GM12878 (cell line): ENCODE results near the gene CCDC91. TPM values are rescaled to one million over a fixed set of nuclear protein-coding genes. Genes with fewer than 3 reads are reported as not detected.

ENCODE experiments used
- ATAC-seq: fragments of 200-7000 bp; cut with Tn5 transposase; 3 replicates; pipeline ENCODE4 v1.9.1; 2020; ENCODE audit warnings: mild to moderate bottlenecking, moderate library complexity
- BruUV-seq: library from RNA; stranded (reverse); fragments of 400-500 nt; replicated peaks from 2 replicates; lab custom pipeline; 2021; lab: Mats Ljungman, UMichigan
- CTCF ChIA-PET: fragments of 300-600 bp; sonication (Branson Sonifier 250); formaldehyde crosslinking; extraction: SDS; loops from one replicate; lab custom pipeline; 2021; ENCODE audit warnings: inconsistent platforms; lab: Yijun Ruan, JAX
- POLR2A ChIA-PET: fragments of 350-600 bp; formaldehyde crosslinking; extraction: SDS; loops from one replicate; lab custom pipeline; 2021; ENCODE audit warnings: inconsistent platforms; lab: Charles Lee
- RAD21 ChIA-PET: fragments of 300-600 bp; sonication (Branson Sonifier 250); formaldehyde crosslinking; loops from one replicate; lab custom pipeline; 2023; ENCODE audit warnings: antibody characterized with exemption; ENCODE audit not compliant: unreplicated experiment; lab: Charles Lee
- SMC1A ChIA-PET: fragments of 300-600 bp; sonication (Branson Sonifier 250); formaldehyde crosslinking; loops from one replicate; lab custom pipeline; 2023; ENCODE audit not compliant: unreplicated experiment, uncharacterized antibody; lab: Charles Lee
- DNase-seq: peaks from one replicate; pipeline ENCODE4 v3.0.0-alpha.2; 2011; ENCODE audit warnings: low read depth, low spot score
- FAIRE-seq: peaks from 3 replicates; lab custom pipeline; 2011; peaks lifted over from hg19 to GRCh38; lab: Jason Lieb, UNC
- H2AFZ ChIP-seq: 2 replicates; pipeline ENCODE4 v1.6.0; 2011; ENCODE audit warnings: low read depth, low read length, control low read depth; ENCODE audit not compliant: control insufficient read depth
- H3K27ac ChIP-seq: 2 replicates; pipeline ENCODE4 v1.5.1; 2011; ENCODE audit warnings: control low read depth; ENCODE audit not compliant: control insufficient read depth, insufficient read depth
- H3K27me3 ChIP-seq, 2 experiments: replicated peaks in 1 of 2; 2 replicates each; pipeline versions ENCODE4 v1.6.0 to v1.6.1; 2011; ENCODE audit warnings: low read length in 1 of 2; ENCODE audit not compliant: control insufficient read depth in 2 of 2, insufficient read depth in 2 of 2
- H3K36me3 ChIP-seq, 2 experiments: 2 replicates each; pipeline ENCODE4 v1.5.1; 2011; ENCODE audit warnings: low read length in 1 of 2; ENCODE audit not compliant: control insufficient read depth in 2 of 2, insufficient read depth in 2 of 2
- H3K4me1 ChIP-seq: 2 replicates; pipeline ENCODE4 v1.6.1; 2011; ENCODE audit warnings: mild to moderate bottlenecking, low read length, moderate library complexity, mixed read lengths; ENCODE audit not compliant: control insufficient read depth, insufficient read depth
- H3K4me2 ChIP-seq: 2 replicates; pipeline ENCODE4 v1.6.0; 2011; ENCODE audit warnings: control low read depth; ENCODE audit not compliant: control insufficient read depth, insufficient read depth
- H3K4me3 ChIP-seq: fragments of 200-600 bp; sonication (generic); 2 replicates; pipeline ENCODE4 v1.5.1; 2016
- H3K79me2 ChIP-seq: 2 replicates; pipeline ENCODE4 v1.6.0; 2011; ENCODE audit warnings: low read length; ENCODE audit not compliant: control insufficient read depth, insufficient read depth
- H3K9ac ChIP-seq: 2 replicates; pipeline ENCODE4 v1.8.0; 2011; ENCODE audit warnings: low read length, control low read depth, mixed read lengths; ENCODE audit not compliant: control insufficient read depth, insufficient read depth
- H3K9me3 ChIP-seq: replicated peaks from 3 replicates; pipeline ENCODE4 v1.5.1; 2011; ENCODE audit warnings: mild to moderate bottlenecking, low read length; ENCODE audit not compliant: control insufficient read depth, insufficient read depth
- H4K20me1 ChIP-seq: 2 replicates; pipeline ENCODE4 v1.6.0; 2011; ENCODE audit not compliant: control insufficient read depth, insufficient read depth
- BACH1 ChIP-seq: fragments of 450-650 bp; IDR thresholded peaks from 2 replicates; pipeline ENCODE4 v1.6.1; 2017; ENCODE audit warnings: mild to moderate bottlenecking, borderline replicate concordance
- EZH2 ChIP-seq: IDR thresholded peaks from 2 replicates; pipeline ENCODE4 v1.6.1; 2012; ENCODE audit warnings: low read depth, mild to moderate bottlenecking, control low read depth, inconsistent platforms, low read length, borderline replicate concordance; ENCODE audit not compliant: control insufficient read depth
- JUNB ChIP-seq: IDR thresholded peaks from 2 replicates; pipeline ENCODE4 v1.6.1; 2016; ENCODE audit warnings: antibody characterized with exemption, mild to moderate bottlenecking
- KDM1A ChIP-seq: fragments of 200-600 bp; sonication (generic); IDR thresholded peaks from 2 replicates; pipeline ENCODE4 v1.6.1; 2016; ENCODE audit warnings: borderline replicate concordance
- LARP7 ChIP-seq: fragments of 450-650 bp; IDR thresholded peaks from 2 replicates; pipeline ENCODE4 v1.6.1; 2017; ENCODE audit warnings: mild to moderate bottlenecking
- MTA2 ChIP-seq: fragments of 450-650 bp; IDR thresholded peaks from 2 replicates; pipeline ENCODE4 v1.6.1; 2016; ENCODE audit warnings: low read depth, mild to moderate bottlenecking, moderate library complexity
- POLR2A ChIP-seq: IDR thresholded peaks from 2 replicates; pipeline ENCODE4 v1.6.1; 2011; ENCODE audit warnings: low read depth, mild to moderate bottlenecking, low read length
- SMAD5 ChIP-seq: IDR thresholded peaks from 2 replicates; pipeline ENCODE4 v1.6.1; 2016; ENCODE audit warnings: antibody characterized with exemption, low read depth
- SP1 ChIP-seq: IDR thresholded peaks from one replicate; pipeline ENCODE4 v1.6.1; 2011; ENCODE audit warnings: low read depth, low read length
- SREBF1 ChIP-seq: IDR thresholded peaks from 2 replicates; pipeline ENCODE4 v1.6.1; 2012; ENCODE audit warnings: mild to moderate bottlenecking, low read length
- SREBF2 ChIP-seq: IDR thresholded peaks from 2 replicates; pipeline ENCODE4 v1.6.1; 2012; ENCODE audit warnings: mild to moderate bottlenecking, low read length
- YBX1 ChIP-seq: fragments of 450-650 bp; IDR thresholded peaks from 2 replicates; pipeline ENCODE4 v1.6.1; 2016; ENCODE audit warnings: antibody characterized with exemption
- YY1 ChIP-seq: IDR thresholded peaks from 2 replicates; pipeline ENCODE4 v1.6.1; 2011; ENCODE audit warnings: low read depth, mild to moderate bottlenecking, low read length
- ZNF24 ChIP-seq: fragments of 450-650 bp; IDR thresholded peaks from 2 replicates; pipeline ENCODE4 v1.6.1; 2017; ENCODE audit warnings: antibody characterized with exemption, mild to moderate bottlenecking
- WGBS: methylation state at CpG from one replicate; pipeline ENCODE4 v1.1.6; 2016; ENCODE audit warnings: low lambda C conversion rate; ENCODE audit not compliant: insufficient replicate concordance, insufficient coverage; ENCODE audit errors: missing lambda C conversion rate; 5-methylcytosine and 5-hydroxymethylcytosine counted together
- in situ Hi-C: fragments of 300-500 bp; cut with MboI; formaldehyde crosslinking; loops from 9 replicates; pipeline ENCODE4 v1.14.3; 2018; ENCODE audit warnings: mixed read lengths
- intact Hi-C: fragments of 100-400 bp; cut with micrococcal nuclease; formaldehyde crosslinking; loops from one replicate; pipeline ENCODE4 v1.14.2; 2022; ENCODE audit not compliant: unreplicated experiment
- polyA plus RNA-seq, 11 experiments: library from polyadenylated mRNA; depleted of rRNA in 4 of 11; unstranded in 6 of 11; stranded (reverse) in 5 of 11; fragments of >200 nt; fragmentation: Nextera tagmentation in 4 of 11; fragmentation: Illumina TruSeq in 1 of 11; extraction: Ambion mirVana in 4 of 11; extraction: Trizol in 1 of 11; gene quantifications; 1 replicate in 1 of 11; 2 replicates in 10 of 11; pipeline versions ENCODE4 v1.2.1 to v1.2.3, GENCODE V29; 2011 to 2016; ENCODE audit warnings: inconsistent platforms in 2 of 11, missing spikeins in 2 of 11, low read depth in 1 of 11
- total RNA-seq, 4 experiments: library from RNA; depleted of rRNA in 3 of 4; stranded (reverse); fragments of >200 nt in 3 of 4; fragmentation: Illumina TruSeq in 1 of 4; extraction: Trizol in 1 of 4; gene quantifications; 2 replicates each; pipeline versions ENCODE4 v1.2.1 to v1.2.3, GENCODE V29; 2013 to 2021
- TF ChIP-seq, protein P1 (sequence below): IDR thresholded peaks from 2 replicates; pipeline ENCODE4 v1.6.1; 2012; ENCODE audit warnings: low read depth, low read length, improper control_type of control experiment
- TF ChIP-seq, protein P2 (sequence below): fragments of 450-650 bp; IDR thresholded peaks from 2 replicates; pipeline ENCODE4 v1.6.1; 2017; ENCODE audit warnings: mild to moderate bottlenecking, moderate library complexity

Gene CCDC91
- total and polyA plus RNA-seq, 10 of the 15 experiments (the other 5 are each of a cell fraction or from before 2014, with no cell fraction given): 6.1 to 24.9 (median 16.5) TPM

DNA sequence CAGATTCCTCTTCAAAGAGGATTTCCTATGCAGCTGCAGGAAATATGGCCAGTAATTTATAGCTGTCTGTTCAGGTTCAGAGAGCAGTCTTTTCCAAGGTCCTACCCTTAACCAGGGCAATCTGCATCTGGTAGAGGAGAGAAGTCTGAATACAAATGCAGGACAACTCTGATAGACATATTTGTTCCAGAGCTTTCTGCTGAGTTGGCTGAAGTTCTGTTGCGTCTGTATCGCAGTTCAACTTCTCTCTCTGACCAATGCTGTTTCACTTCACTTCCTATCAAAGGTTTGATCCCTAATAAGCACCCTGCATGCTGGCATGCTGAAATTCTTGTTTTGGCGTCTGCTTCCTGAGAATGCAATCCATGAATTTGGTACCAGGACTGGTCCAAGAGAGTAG, 14.0 kb upstream of the CCDC91 start (continued):
- no peak for TF ChIP-seq BACH1

DNA sequence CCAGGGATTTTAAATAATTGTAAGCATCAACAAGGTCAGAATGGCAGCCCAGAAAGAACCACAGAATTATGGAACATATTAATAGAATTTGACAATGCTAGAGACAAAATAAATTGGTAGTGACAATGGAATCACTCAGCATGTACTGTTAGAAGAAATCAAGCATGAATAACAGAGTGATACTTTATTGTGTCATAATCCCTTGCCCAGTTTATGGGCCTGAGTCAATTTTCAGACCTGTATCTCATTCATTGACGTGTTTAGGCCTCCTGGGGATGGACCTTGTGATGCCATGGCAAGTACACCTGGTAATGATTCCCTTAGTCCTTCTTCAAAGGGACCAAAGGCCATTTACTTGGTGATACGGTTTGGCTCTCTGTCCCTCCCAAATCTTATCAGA, 12.8 kb upstream of the CCDC91 start:
- DNase-seq (no peak), FAIRE-seq (no peak), ATAC-seq (no peak)
- H3K9me3 ChIP-seq: no peaks in the 10 kb centered on the region
- ChIA-PET POLR2A (no interaction called here), SMC1A (interaction anchor here (1.1 kb wide), 1 partner anchor 21 kb away, joined by 4 read pairs; no protein-coding TSS in a partner anchor), CTCF (no interaction called here), RAD21 (no interaction called here)
- intact Hi-C loops (no loop called here), in situ Hi-C loops (no loop called here)
- no peaks in the 10 kb centered on the region for H3K4me1 ChIP-seq
- no peaks in the 10 kb centered on the region for H4K20me1 ChIP-seq
- no peaks in the 10 kb centered on the region for H3K79me2 ChIP-seq
- H2AFZ ChIP-seq: no peak overlapping the region
- no peak overlapping the region for H3K4me2 ChIP-seq
- H3K4me3 ChIP-seq: no peak overlapping the region
- no peaks in the 10 kb centered on the region for H3K27me3 ChIP-seq
- no peaks in the 10 kb centered on the region for H3K36me3 ChIP-seq
- H3K27ac ChIP-seq: no peak overlapping the region
- TF ChIP-seq KDM1A: no peak
- TF ChIP-seq YBX1: no peak
- no peak for TF ChIP-seq YY1
- no peak for TF ChIP-seq SREBF1
- TF ChIP-seq SMAD5: no peak
- TF ChIP-seq SP1: no peak
- TF ChIP-seq SREBF2: no peak
- TF ChIP-seq, protein P1, sequence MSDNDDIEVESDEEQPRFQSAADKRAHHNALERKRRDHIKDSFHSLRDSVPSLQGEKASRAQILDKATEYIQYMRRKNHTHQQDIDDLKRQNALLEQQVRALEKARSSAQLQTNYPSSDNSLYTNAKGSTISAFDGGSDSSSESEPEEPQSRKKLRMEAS: no peak
- BruUV-seq: no TSS peak
- 23% methylated on average over 2 of the region's 2 CpGs for WGBS
- no peak overlapping the region for H3K9ac ChIP-seq

DNA sequence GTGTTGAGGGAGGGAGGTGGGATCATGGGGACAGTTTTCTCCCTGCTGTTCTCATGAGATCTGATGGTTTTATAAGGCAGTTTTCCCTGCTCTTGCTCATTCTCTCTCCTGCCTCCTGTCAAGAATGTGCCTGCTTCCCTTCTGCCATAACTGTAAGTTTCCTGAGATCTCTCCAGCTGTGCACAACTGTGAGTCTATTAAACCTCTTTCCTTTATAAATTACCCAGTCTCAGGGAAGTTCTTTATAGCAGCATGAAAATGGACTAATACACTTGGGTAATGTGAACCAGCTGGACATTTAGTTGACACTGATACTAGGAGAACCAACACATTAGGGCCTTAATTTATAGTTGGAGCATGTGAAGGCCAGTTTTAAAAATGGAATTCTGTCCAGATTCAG, 12.4 kb upstream of the CCDC91 start:
- FAIRE-seq: no peak
- in situ Hi-C loops: no loop called here
- TF ChIP-seq YY1 (no peak), JUNB (no peak), ZNF24 (no peak), LARP7 (no peak), EZH2 (no peak), MTA2 (no peak), POLR2A (no peak)
- TF ChIP-seq, protein P2, sequence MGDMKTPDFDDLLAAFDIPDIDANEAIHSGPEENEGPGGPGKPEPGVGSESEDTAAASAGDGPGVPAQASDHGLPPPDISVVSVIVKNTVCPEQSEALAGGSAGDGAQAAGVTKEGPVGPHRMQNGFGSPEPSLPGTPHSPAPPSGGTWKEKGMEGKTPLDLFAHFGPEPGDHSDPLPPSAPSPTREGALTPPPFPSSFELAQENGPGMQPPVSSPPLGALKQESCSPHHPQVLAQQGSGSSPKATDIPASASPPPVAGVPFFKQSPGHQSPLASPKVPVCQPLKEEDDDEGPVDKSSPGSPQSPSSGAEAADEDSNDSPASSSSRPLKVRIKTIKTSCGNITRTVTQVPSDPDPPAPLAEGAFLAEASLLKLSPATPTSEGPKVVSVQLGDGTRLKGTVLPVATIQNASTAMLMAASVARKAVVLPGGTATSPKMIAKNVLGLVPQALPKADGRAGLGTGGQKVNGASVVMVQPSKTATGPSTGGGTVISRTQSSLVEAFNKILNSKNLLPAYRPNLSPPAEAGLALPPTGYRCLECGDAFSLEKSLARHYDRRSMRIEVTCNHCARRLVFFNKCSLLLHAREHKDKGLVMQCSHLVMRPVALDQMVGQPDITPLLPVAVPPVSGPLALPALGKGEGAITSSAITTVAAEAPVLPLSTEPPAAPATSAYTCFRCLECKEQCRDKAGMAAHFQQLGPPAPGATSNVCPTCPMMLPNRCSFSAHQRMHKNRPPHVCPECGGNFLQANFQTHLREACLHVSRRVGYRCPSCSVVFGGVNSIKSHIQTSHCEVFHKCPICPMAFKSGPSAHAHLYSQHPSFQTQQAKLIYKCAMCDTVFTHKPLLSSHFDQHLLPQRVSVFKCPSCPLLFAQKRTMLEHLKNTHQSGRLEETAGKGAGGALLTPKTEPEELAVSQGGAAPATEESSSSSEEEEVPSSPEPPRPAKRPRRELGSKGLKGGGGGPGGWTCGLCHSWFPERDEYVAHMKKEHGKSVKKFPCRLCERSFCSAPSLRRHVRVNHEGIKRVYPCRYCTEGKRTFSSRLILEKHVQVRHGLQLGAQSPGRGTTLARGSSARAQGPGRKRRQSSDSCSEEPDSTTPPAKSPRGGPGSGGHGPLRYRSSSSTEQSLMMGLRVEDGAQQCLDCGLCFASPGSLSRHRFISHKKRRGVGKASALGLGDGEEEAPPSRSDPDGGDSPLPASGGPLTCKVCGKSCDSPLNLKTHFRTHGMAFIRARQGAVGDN: no peak

More for the DNA sequence above, 12.4 kb upstream of the CCDC91 start:
- Histone ChIP-seq H3K27me3 (no peaks in the 10 kb centered on the region), H3K4me2 (no peak overlapping the region), H3K79me2 (no peaks in the 10 kb centered on the region), H3K27ac (no peak overlapping the region), H2AFZ (no peak overlapping the region), H3K4me1 (no peaks in the 10 kb centered on the region), H3K9ac (no peak overlapping the region), H3K36me3 (no peaks in the 10 kb centered on the region), H3K9me3 (no peaks in the 10 kb centered on the region), H4K20me1 (no peaks in the 10 kb centered on the region), H3K4me3 (no peak overlapping the region)
- DNase-seq (no peak), ATAC-seq (no peak)
- ChIA-PET POLR2A (no interaction called here), RAD21 (no interaction called here), SMC1A (no interaction called here), CTCF (no interaction called here)
- no TSS peak for BruUV-seq
- intact Hi-C loops: no loop called here
